H9 (cell line): ENCODE data around the gene ENOPH1. TPM values are rescaled to one million over a fixed set of nuclear protein-coding genes. Genes with fewer than 3 reads are reported as not detected.

Experiments
- DNase-seq: peaks from one replicate; pipeline ENCODE4 v3.0.0-alpha.2; 2017
- H2AFZ ChIP-seq: one replicate; pipeline ENCODE4 v1.6.1; 2013; ENCODE audit warnings: mild to moderate bottlenecking, low read length, control low read depth, moderate library complexity
- H2AK5ac ChIP-seq: 2 replicates; pipeline ENCODE4 v1.6.1; 2013; ENCODE audit warnings: low read length, control low read depth, mixed read lengths; ENCODE audit not compliant: insufficient read length
- H2BK120ac ChIP-seq: one replicate; pipeline ENCODE4 v1.6.1; 2013; ENCODE audit warnings: low read depth, mild to moderate bottlenecking, low read length, control low read depth, inconsistent platforms; ENCODE audit not compliant: poor library complexity, severe bottlenecking
- H2BK12ac ChIP-seq: 2 replicates; pipeline ENCODE4 v1.6.1; 2013; ENCODE audit warnings: low read length, control low read depth, mixed read lengths, low read depth; ENCODE audit not compliant: insufficient read length
- H2BK15ac ChIP-seq: 2 replicates; pipeline ENCODE4 v1.6.1; 2013; ENCODE audit warnings: low read depth, low read length, control low read depth
- H2BK20ac ChIP-seq: one replicate; pipeline ENCODE4 v1.6.1; 2013; ENCODE audit warnings: low read depth, mild to moderate bottlenecking, low read length, control low read depth, inconsistent platforms; ENCODE audit not compliant: poor library complexity, severe bottlenecking
- H2BK5ac ChIP-seq: 2 replicates; pipeline ENCODE4 v1.6.1; 2013; ENCODE audit warnings: low read length, control low read depth, mixed read lengths; ENCODE audit not compliant: insufficient read length
- H3K14ac ChIP-seq: 2 replicates; pipeline ENCODE4 v1.6.1; 2013; ENCODE audit warnings: low read length, control low read depth; ENCODE audit not compliant: insufficient read depth
- H3K18ac ChIP-seq: 2 replicates; pipeline ENCODE4 v1.6.1; 2013; ENCODE audit warnings: low read depth, mild to moderate bottlenecking, mixed read lengths, low read length, control low read depth; ENCODE audit not compliant: insufficient read length
- H3K23ac ChIP-seq: 2 replicates; pipeline ENCODE4 v1.6.1; 2013; ENCODE audit warnings: low read length, control low read depth, mixed read lengths, low read depth; ENCODE audit not compliant: insufficient read length
- H3K23me2 ChIP-seq: 2 replicates; pipeline ENCODE4 v1.6.1; 2013; ENCODE audit warnings: low read depth, mild to moderate bottlenecking, mixed read lengths, low read length, control low read depth; ENCODE audit not compliant: insufficient read length, poor library complexity, severe bottlenecking
- H3K27ac ChIP-seq: 2 replicates; pipeline ENCODE4 v1.5.1; 2013; ENCODE audit warnings: low read length, control low read depth, mixed read lengths, low read depth; ENCODE audit not compliant: insufficient read length
- H3K27me3 ChIP-seq: 2 replicates; pipeline ENCODE4 v1.6.1; 2013; ENCODE audit warnings: low read length, control low read depth, inconsistent platforms; ENCODE audit not compliant: insufficient read depth
- H3K4ac ChIP-seq: 2 replicates; pipeline ENCODE4 v1.6.1; 2013; ENCODE audit warnings: low read depth, mild to moderate bottlenecking, control low read depth, inconsistent platforms, low read length, moderate library complexity
- H3K4me1 ChIP-seq: 2 replicates; pipeline ENCODE4 v1.6.1; 2013; ENCODE audit warnings: low read length, control low read depth, inconsistent platforms; ENCODE audit not compliant: insufficient read depth
- H3K4me2 ChIP-seq: 2 replicates; pipeline ENCODE4 v1.6.1; 2013; ENCODE audit warnings: low read length, control low read depth, mixed read lengths; ENCODE audit not compliant: insufficient read length, insufficient read depth
- H3K56ac ChIP-seq: 2 replicates; pipeline ENCODE4 v1.6.1; 2013; ENCODE audit warnings: low read depth, mild to moderate bottlenecking, mixed read lengths, low read length, control low read depth; ENCODE audit not compliant: insufficient read length
- H3K79me1 ChIP-seq: 2 replicates; pipeline ENCODE4 v1.6.1; 2013; ENCODE audit warnings: low read depth, mild to moderate bottlenecking, moderate library complexity, low read length, control low read depth, inconsistent platforms; ENCODE audit not compliant: insufficient read depth, poor library complexity, severe bottlenecking
- H3K79me2 ChIP-seq: 2 replicates; pipeline ENCODE4 v1.6.1; 2013; ENCODE audit warnings: low read length, control low read depth, inconsistent platforms; ENCODE audit not compliant: insufficient read depth
- H3K9ac ChIP-seq: 2 replicates; pipeline ENCODE4 v1.6.1; 2013; ENCODE audit warnings: low read length, control low read depth, mixed read lengths; ENCODE audit not compliant: insufficient read length; ENCODE audit errors: extremely low read depth
- H3K9me3 ChIP-seq: one replicate; pipeline ENCODE4 v1.6.1; 2013; ENCODE audit warnings: low read depth, low read length, inconsistent platforms; ENCODE audit not compliant: control insufficient read depth
- H3T11ph ChIP-seq: one replicate; pipeline ENCODE4 v1.6.1; 2013; ENCODE audit warnings: mild to moderate bottlenecking, low read length, control low read depth, inconsistent platforms
- H4K20me1 ChIP-seq: one replicate; pipeline ENCODE4 v1.6.1; 2013; ENCODE audit not compliant: control insufficient read depth, insufficient read length, insufficient read depth
- H4K5ac ChIP-seq: 2 replicates; pipeline ENCODE4 v1.6.1; 2013; ENCODE audit warnings: low read depth, mild to moderate bottlenecking, mixed read lengths, low read length, control low read depth; ENCODE audit not compliant: insufficient read length
- H4K8ac ChIP-seq: replicated peaks from 2 replicates; pipeline ENCODE4 v1.6.1; 2013; ENCODE audit warnings: low read length, control low read depth, mixed read lengths, low read depth; ENCODE audit not compliant: insufficient read length
- H4K91ac ChIP-seq: 2 replicates; pipeline ENCODE4 v1.6.1; 2013; ENCODE audit warnings: low read depth, mild to moderate bottlenecking, moderate library complexity, mixed read lengths, low read length, control low read depth; ENCODE audit not compliant: insufficient read length
- H3K27ac Mint-ChIP-seq, 3 experiments: 2 replicates in 2 of 3; 3 replicates in 1 of 3; pipeline ENCODE4 v1.8.0; 2020 to 2021; ENCODE audit warnings: mixed read lengths in 3 of 3, mild to moderate bottlenecking in 1 of 3, moderate library complexity in 1 of 3
- H3K27me3 Mint-ChIP-seq: 2 replicates; pipeline ENCODE4 v1.8.0; 2021; ENCODE audit warnings: low read depth, mild to moderate bottlenecking, moderate library complexity, mixed read lengths
- H3K36me3 Mint-ChIP-seq, 3 experiments: 2 replicates in 2 of 3; 3 replicates in 1 of 3; pipeline ENCODE4 v1.8.0; 2020 to 2021; ENCODE audit warnings: low read depth in 3 of 3, mixed read lengths in 3 of 3; ENCODE audit not compliant: insufficient read depth in 1 of 3
- H3K4me1 Mint-ChIP-seq, 2 experiments: 2 replicates each; pipeline ENCODE4 v1.8.0; 2020; ENCODE audit warnings: mixed read lengths in 2 of 2
- H3K4me3 Mint-ChIP-seq, 2 experiments: 2 replicates in 1 of 2; 3 replicates in 1 of 2; pipeline ENCODE4 v1.8.0; 2020 to 2021; ENCODE audit warnings: mild to moderate bottlenecking in 2 of 2, mixed read lengths in 2 of 2, moderate library complexity in 1 of 2
- H3K9me3 Mint-ChIP-seq, 2 experiments: 2 replicates in 1 of 2; 3 replicates in 1 of 2; pipeline ENCODE4 v1.8.0; 2020; ENCODE audit warnings: mild to moderate bottlenecking in 2 of 2, mixed read lengths in 2 of 2, moderate library complexity in 1 of 2
- WGBS: extraction: QIAGEN DNeasy Blood & Tissue Kit; methylation state at CpG from one replicate; pipeline ENCODE4 v1.1.7; 2013; ENCODE audit warnings: missing lambda C conversion rate, low lambda C conversion rate, mixed read lengths; ENCODE audit not compliant: insufficient read length; ENCODE audit errors: extremely low coverage; 5-methylcytosine and 5-hydroxymethylcytosine counted together
- total RNA-seq: library from RNA; stranded (reverse); gene quantifications from 2 replicates; pipeline ENCODE4 v1.2.1, GENCODE V29; 2021
- TF ChIP-seq, protein P1 (sequence below): fragments of 200-600 bp; sonication (generic); conservative IDR thresholded peaks from 3 replicates; pipeline ENCODE4 v1.8.0; 2021; ENCODE audit warnings: antibody characterized with exemption, mild to moderate bottlenecking

The ENOPH1 gene
- total RNA-seq, 1 experiment from 2014 or later = 62.4 TPM

DNA sequence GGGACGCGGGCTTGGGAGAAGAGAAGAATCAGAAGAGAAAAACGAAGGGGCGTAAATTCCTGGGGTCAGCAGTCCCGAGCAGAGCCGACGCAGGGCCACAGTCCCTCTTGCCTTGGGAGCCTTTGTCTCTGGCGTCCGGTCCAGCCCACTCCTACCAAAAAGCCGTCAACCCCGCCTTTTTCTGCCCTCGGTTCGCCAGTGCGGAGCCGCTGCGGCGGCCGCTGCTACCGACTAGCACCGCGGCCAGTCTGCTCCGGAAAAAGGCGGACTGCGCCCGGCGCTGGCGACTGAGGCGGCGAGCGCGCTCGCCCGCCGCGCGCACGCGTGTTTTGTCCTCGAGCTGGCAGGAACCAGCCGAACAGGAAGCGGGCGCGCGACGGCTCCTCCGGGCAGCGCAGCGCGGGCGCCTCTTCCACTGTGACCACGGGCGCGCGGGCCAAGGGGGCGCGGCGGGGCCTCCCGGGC is 630 bp upstream of the ENOPH1 start:
- Histone ChIP-seq H2BK12ac (no peak overlapping the region), H3T11ph (peak overlapping the region; percentile 67), H4K20me1 (no peaks in the 10 kb centered on the region), H4K5ac (peak overlapping the region; percentile 93), H2BK15ac (no peak overlapping the region), H3K18ac (peak overlapping the region; percentile 98), H3K9ac (peak overlapping the region; percentile 97), H3K56ac (peak overlapping the region; percentile 87), H3K23me2 (peaks cover 6% of the 10 kb centered on the region), H2BK120ac (peak overlapping the region; percentile 91), H3K23ac (no peak overlapping the region), H2AFZ (no peak overlapping the region), H3K79me2 (peaks cover 58% of the 10 kb centered on the region), H2BK20ac (no peak overlapping the region), H3K4me2 (peak overlapping the region; percentile 99), H3K27ac (peak overlapping the region; percentile 71), H3K14ac (peak overlapping the region; percentile 99), H3K27me3 (no peaks in the 10 kb centered on the region), H4K8ac (peak overlapping the region; percentile 68), H3K79me1 (no peaks in the 10 kb centered on the region), H2BK5ac (peak overlapping the region; percentile 96), H3K4me1 (no peaks in the 10 kb centered on the region), H2AK5ac (no peak overlapping the region), H3K9me3 (no peaks in the 10 kb centered on the region), H3K4ac (peak overlapping the region; percentile 94; the same call in 1 of the 2 replicates), H4K91ac (peak overlapping the region; percentile 98)
- Mint-ChIP-seq H3K9me3 (peaks cover 0 to 4% of the 10 kb centered on the region in 2 experiments; a peak in 2 of 5 replicates), H3K4me1 (peaks cover 39 to 45% of the 10 kb centered on the region in 2 experiments), H3K27ac (peak overlapping the region; percentile 100), H3K36me3 (peaks cover 61 to 76% (median 66%) of the 10 kb centered on the region in 3 experiments), H3K27me3 (peaks cover 4% of the 10 kb centered on the region; the same call in 1 of the 2 replicates), H3K4me3 (peak overlapping the region; percentile 100)
- WGBS = no CpG with 5 or more reads among the region's 58 CpGs
- no peak for DNase-seq
- TF ChIP-seq, protein P1, sequence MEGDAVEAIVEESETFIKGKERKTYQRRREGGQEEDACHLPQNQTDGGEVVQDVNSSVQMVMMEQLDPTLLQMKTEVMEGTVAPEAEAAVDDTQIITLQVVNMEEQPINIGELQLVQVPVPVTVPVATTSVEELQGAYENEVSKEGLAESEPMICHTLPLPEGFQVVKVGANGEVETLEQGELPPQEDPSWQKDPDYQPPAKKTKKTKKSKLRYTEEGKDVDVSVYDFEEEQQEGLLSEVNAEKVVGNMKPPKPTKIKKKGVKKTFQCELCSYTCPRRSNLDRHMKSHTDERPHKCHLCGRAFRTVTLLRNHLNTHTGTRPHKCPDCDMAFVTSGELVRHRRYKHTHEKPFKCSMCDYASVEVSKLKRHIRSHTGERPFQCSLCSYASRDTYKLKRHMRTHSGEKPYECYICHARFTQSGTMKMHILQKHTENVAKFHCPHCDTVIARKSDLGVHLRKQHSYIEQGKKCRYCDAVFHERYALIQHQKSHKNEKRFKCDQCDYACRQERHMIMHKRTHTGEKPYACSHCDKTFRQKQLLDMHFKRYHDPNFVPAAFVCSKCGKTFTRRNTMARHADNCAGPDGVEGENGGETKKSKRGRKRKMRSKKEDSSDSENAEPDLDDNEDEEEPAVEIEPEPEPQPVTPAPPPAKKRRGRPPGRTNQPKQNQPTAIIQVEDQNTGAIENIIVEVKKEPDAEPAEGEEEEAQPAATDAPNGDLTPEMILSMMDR = no peak
